ENCODE results near the gene PEX11G. TPM values are rescaled to one million over a fixed set of nuclear protein-coding genes. Genes with fewer than 3 reads are reported as not detected.
"Not testable (repeated sequence)": the region's sequence is repeated elsewhere in the genome, so short reads cannot be mapped to it uniquely, and the experiment has no call there.

PEX11G gene
- total RNA-seq, 1 donor from 2014 or later: 2.7 TPM

GRCh38 chr19:7435586-7435985 is 53.2 kb downstream of the PEX11G start:
- H3K27ac ChIP-seq: no peak overlapping the region
- no peaks in the 10 kb centered on the region for H3K9me3 ChIP-seq
- intact Hi-C loops (cut with DNase I): no loop called here
- TF ChIP-seq POLR2AphosphoS5 (IDR thresholded peaks at IDR 0.05; ENCODE audit: insufficient read depth in 1 of 2, low read depth in 1 of 2) (no peak), POLR2A (IDR thresholded peaks at IDR 0.05) (no peak), CTCF (IDR thresholded peaks at IDR 0.05) (no peak)
- no peaks in the 10 kb centered on the region for H3K27me3 ChIP-seq
- DNase-seq (ENCODE audit: extremely low spot score in 2 of 2): no peak
- H3K36me3 ChIP-seq: no peaks in the 10 kb centered on the region
- H3K4me1 ChIP-seq: no peaks in the 10 kb centered on the region
- no peak overlapping the region for H3K4me3 ChIP-seq

GRCh38 chr19:7434391-7434790 is 54.4 kb downstream of the PEX11G start:
- TF ChIP-seq POLR2A (IDR thresholded peaks at IDR 0.05): no peak
- no peak for TF ChIP-seq POLR2AphosphoS5 (IDR thresholded peaks at IDR 0.05; ENCODE audit: insufficient read depth in 1 of 2, low read depth in 1 of 2)
- TF ChIP-seq CTCF (IDR thresholded peaks at IDR 0.05): no peak
- Histone ChIP-seq H3K27ac (no peak overlapping the region), H3K9me3 (no peaks in the 10 kb centered on the region), H3K4me1 (no peaks in the 10 kb centered on the region), H3K4me3 (no peak overlapping the region), H3K27me3 (no peaks in the 10 kb centered on the region), H3K36me3 (no peaks in the 10 kb centered on the region)
- DNase-seq (ENCODE audit: extremely low spot score in 2 of 2): no peak
- intact Hi-C loops (cut with DNase I): no loop called here

GRCh38 chr19:7433456-7433855 is 55.4 kb downstream of the PEX11G start:
- H3K27me3 ChIP-seq; DNase-seq (ENCODE audit: extremely low spot score in 2 of 2); H3K27ac ChIP-seq; H3K9me3 ChIP-seq; H3K36me3 ChIP-seq; H3K4me1 ChIP-seq; intact Hi-C loops (cut with DNase I); H3K4me3 ChIP-seq: not testable (repeated sequence)

GRCh38 chr19:7429638-7430282 is 59.1 kb downstream of the PEX11G start:
- intact Hi-C loops (cut with DNase I): no loop called here
- Histone ChIP-seq H3K27me3 (no peaks in the 10 kb centered on the region), H3K4me3 (no peak overlapping the region), H3K27ac (no peak overlapping the region), H3K36me3 (no peaks in the 10 kb centered on the region), H3K4me1 (peaks cover 13% of the 10 kb centered on the region), H3K9me3 (no peaks in the 10 kb centered on the region)
- no peak for DNase-seq (ENCODE audit: extremely low spot score in 2 of 2)
- no peak for TF ChIP-seq POLR2AphosphoS5 (IDR thresholded peaks at IDR 0.05; ENCODE audit: insufficient read depth in 1 of 2, low read depth in 1 of 2)
- no peak for TF ChIP-seq POLR2A (IDR thresholded peaks at IDR 0.05)
- no peak for TF ChIP-seq CTCF (IDR thresholded peaks at IDR 0.05)

GRCh38 chr19:7428651-7429113 is 60.2 kb downstream of the PEX11G start:
- H3K27ac ChIP-seq: no peak overlapping the region
- no peaks in the 10 kb centered on the region for H3K36me3 ChIP-seq
- no peak for DNase-seq (ENCODE audit: extremely low spot score in 2 of 2)

More at GRCh38 chr19:7428651-7429113, 60.2 kb downstream of the PEX11G start:
- no peak for TF ChIP-seq POLR2A (IDR thresholded peaks at IDR 0.05)
- no peak for TF ChIP-seq CTCF (IDR thresholded peaks at IDR 0.05)
- no peak for TF ChIP-seq POLR2AphosphoS5 (IDR thresholded peaks at IDR 0.05; ENCODE audit: insufficient read depth in 1 of 2, low read depth in 1 of 2)
- Histone ChIP-seq H3K27me3 (no peaks in the 10 kb centered on the region), H3K4me3 (no peak overlapping the region), H3K4me1 (peaks cover 13% of the 10 kb centered on the region), H3K9me3 (no peaks in the 10 kb centered on the region)
- intact Hi-C loops (cut with DNase I): no loop called here

Data from vagina (tissue), 2 donors.